ENCODE measurements around the gene FNTB. TPM values are rescaled to one million over a fixed set of nuclear protein-coding genes. Genes with fewer than 3 reads are reported as not detected.

FNTB gene
- total RNA-seq, 4 donors from 2014 or later = 34.0 to 48.6 (median 38.8) TPM

GRCh38 chr14:65092349-65092748 is 105.7 kb downstream of the FNTB start:
- 82 to 91% methylated on average over 2 of the region's 2 CpGs for WGBS, 2 donors
- H3K4me3 ChIP-seq (ENCODE audit: low read depth, poor library complexity, severe bottlenecking) = no peak overlapping the region
- TF ChIP-seq CTCF (IDR thresholded peaks at IDR 0.05) (no peak), POLR2A (IDR thresholded peaks at IDR 0.05) (no peak)
- DNase-seq (ENCODE audit: low spot score in 2 of 2) = no peak
- intact Hi-C loops (cut with DNase I; ENCODE audit: low total_unique reads) = no loop called here

GRCh38 chr14:65095633-65096205 is 109.0 kb downstream of the FNTB start:
- no peak for DNase-seq (ENCODE audit: low spot score in 2 of 2)
- intact Hi-C loops (cut with DNase I; ENCODE audit: low total_unique reads) = no loop called here
- TF ChIP-seq POLR2A (IDR thresholded peaks at IDR 0.05) (no peak), CTCF (IDR thresholded peaks at IDR 0.05) (no peak)
- no peak overlapping the region for H3K4me3 ChIP-seq (ENCODE audit: low read depth, poor library complexity, severe bottlenecking)
- 32 to 37% methylated on average over 3 of the region's 3 CpGs for WGBS, 2 donors

- 23 to 35% methylated on average over 6 of the region's 6 CpGs for WGBS, 2 donors
- H3K4me3 ChIP-seq (ENCODE audit: low read depth, poor library complexity, severe bottlenecking) = no peak overlapping the region
- intact Hi-C loops (cut with DNase I; ENCODE audit: low total_unique reads) = no loop called here
- TF ChIP-seq CTCF (IDR thresholded peaks at IDR 0.05) = no peak
- TF ChIP-seq POLR2A (IDR thresholded peaks at IDR 0.05) = no peak
- no peak for DNase-seq (ENCODE audit: low spot score in 2 of 2)
Measured at GRCh38 chr14:65096323-65097089, 109.8 kb downstream of the FNTB start.

GRCh38 chr14:65098586-65098985 is 111.9 kb downstream of the FNTB start:
- H3K4me3 ChIP-seq (ENCODE audit: low read depth, poor library complexity, severe bottlenecking) = no peak overlapping the region
- no peak for DNase-seq (ENCODE audit: low spot score in 2 of 2)
- intact Hi-C loops (cut with DNase I; ENCODE audit: low total_unique reads) = no loop called here
- TF ChIP-seq POLR2A (IDR thresholded peaks at IDR 0.05) (no peak), CTCF (IDR thresholded peaks at IDR 0.05) (no peak)
- WGBS, 2 donors = 15 to 16% methylated on average over 2 of the region's 2 CpGs

GRCh38 chr14:65100922-65101541 is 114.3 kb downstream of the FNTB start:
- TF ChIP-seq CTCF (IDR thresholded peaks at IDR 0.05) (no peak), POLR2A (IDR thresholded peaks at IDR 0.05) (no peak)
- H3K4me3 ChIP-seq (ENCODE audit: low read depth, poor library complexity, severe bottlenecking) = no peak overlapping the region
- intact Hi-C loops (cut with DNase I; ENCODE audit: low total_unique reads) = no loop called here
- no peak for DNase-seq (ENCODE audit: low spot score in 2 of 2)
- WGBS, 2 donors = 10 to 16% methylated on average over 6 of the region's 6 CpGs

All from lower leg skin (tissue), 4 donors.